Measurements from ENCODE around the gene DNAL4.

The DNAL4 gene

GRCh38 chr22:38789606-38790005, 4.3 kb downstream of the DNAL4 start:
- FAIRE-seq, result no peak
- no peak for DNase-seq (ENCODE audit: extremely low spot score, insufficient read length, low read depth)

- DNase-seq (ENCODE audit: extremely low spot score, insufficient read length, low read depth) (no peak), FAIRE-seq (no peak)
Measured at GRCh38 chr22:38788846-38789245, 5.1 kb downstream of the DNAL4 start.

DNA sequence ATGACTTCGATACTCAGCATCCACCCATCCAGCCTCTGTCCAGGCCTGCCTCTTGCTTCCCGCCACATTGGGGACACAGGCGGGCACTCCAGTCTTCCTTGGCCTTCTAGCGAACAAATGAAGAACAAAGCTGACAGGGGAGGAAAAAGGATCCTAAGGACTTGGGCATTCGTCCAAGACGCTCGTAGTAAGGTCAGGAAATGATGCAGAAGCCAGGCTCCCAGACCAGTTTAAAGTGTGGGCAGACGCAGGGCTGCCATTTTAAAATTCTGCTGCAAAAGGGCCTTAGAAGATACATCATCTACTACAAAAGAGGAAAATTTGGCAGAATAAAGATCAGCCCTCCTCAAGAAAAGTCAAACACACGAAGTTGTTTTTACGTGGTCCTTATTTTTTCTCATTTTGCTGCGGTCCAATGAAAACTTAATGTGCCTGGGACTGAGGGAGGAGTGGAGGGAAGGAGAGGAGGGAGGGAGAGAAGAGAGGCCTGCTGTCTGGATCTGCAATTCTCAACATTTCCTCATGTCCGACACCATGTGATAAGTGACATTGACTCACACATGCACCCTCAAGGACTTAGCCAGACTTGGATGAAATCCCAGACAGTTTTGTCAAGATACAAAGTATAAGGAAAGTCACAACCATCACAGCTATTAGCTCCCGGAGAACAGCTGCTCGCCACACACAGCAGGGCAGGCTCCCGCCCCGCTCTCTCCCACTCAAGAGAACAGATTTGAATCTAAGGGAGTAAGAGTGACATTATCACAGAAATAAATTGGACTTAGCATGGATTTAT, 5.7 kb downstream of the DNAL4 start:
- no peak for DNase-seq (ENCODE audit: extremely low spot score, insufficient read length, low read depth)
- no peak for FAIRE-seq

- no peak for DNase-seq (ENCODE audit: extremely low spot score, insufficient read length, low read depth)
- FAIRE-seq, result no peak
Measured at GRCh38 chr22:38786631-38787030, 7.3 kb downstream of the DNAL4 start.

DNA sequence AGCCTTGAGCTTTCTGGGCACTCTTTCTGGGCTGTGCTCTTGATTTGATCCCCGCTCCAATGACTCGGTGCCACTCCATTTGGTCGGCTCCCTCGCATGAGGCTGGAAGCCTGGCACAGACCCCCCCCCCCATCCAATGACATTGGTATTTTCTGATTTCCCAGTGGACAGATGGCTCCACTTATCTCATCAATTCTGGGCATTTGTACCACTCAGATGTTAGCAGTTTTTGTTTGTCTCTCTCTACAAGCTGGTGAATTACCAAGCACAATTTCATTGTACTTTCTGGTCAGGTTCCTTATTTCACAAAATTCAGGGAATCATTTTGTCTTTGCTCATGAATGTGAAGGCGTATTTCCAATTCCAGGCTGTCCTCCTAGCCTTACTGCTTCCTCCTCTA, 9.1 kb downstream of the DNAL4 start:
- DNase-seq (ENCODE audit: extremely low spot score, insufficient read length, low read depth), result no peak
- no peak for FAIRE-seq

DNA sequence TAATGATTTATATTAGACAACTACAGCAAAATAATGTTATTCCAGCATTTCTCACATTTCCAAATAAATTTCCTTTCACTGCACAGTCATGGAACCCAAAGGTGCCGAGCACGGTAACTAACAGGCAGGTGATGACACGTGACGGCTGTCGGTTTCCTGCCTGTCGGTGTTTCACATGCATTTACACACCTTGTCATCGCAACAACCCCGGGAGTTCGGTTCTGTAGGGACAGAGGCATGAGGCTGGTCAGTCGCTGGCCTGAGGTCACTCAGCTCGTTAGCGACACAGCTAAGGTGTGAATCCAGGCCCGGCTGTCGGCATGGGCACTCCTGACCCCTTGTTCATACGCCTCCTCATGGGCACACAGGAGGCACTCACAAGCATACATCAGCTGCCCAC, 9.9 kb downstream of the DNAL4 start:
- no peak for FAIRE-seq
- DNase-seq (ENCODE audit: extremely low spot score, insufficient read length, low read depth), result no peak

DNA sequence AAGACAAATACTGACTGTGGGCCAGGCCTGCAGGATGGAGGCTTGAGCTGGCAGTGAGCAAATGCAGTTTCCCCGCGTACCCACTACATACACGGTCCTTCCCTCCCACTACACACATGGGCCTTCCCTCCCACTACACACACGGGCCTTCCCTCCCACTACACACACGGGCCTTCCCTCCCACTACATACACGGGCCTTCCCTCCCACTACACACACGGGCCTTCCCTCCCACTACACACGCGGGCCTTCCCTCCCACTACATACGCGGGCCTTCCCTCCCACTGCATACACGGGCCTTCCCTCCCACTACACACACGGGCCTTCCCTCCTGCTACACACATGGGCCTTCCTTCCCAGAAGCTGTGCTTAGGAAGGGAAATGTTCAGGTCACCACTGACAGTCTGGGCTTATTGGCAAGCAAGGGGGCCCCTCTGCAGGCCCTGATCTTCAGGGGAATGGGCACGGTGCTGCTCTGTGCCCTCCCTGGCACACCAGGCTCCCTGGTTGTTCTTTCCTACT, 10.8 kb downstream of the DNAL4 start:
- no peak for FAIRE-seq
- no peak for DNase-seq (ENCODE audit: extremely low spot score, insufficient read length, low read depth)

GRCh38 chr22:38782402-38783094, 11.4 kb downstream of the DNAL4 start:
- FAIRE-seq (no peak), DNase-seq (ENCODE audit: extremely low spot score, insufficient read length, low read depth) (no peak)

- DNase-seq (ENCODE audit: extremely low spot score, insufficient read length, low read depth) (no peak), FAIRE-seq (no peak)
Measured at GRCh38 chr22:38781033-38781432, 12.9 kb downstream of the DNAL4 start.

GRCh38 chr22:38777087-38777671, 16.8 kb downstream of the DNAL4 start:
- DNase-seq (ENCODE audit: extremely low spot score, insufficient read length, low read depth) (no peak), FAIRE-seq (no peak)

GRCh38 chr22:38776086-38776485, 17.9 kb downstream of the DNAL4 start:
- DNase-seq (ENCODE audit: extremely low spot score, insufficient read length, low read depth), result no peak
- no peak for FAIRE-seq

DNA sequence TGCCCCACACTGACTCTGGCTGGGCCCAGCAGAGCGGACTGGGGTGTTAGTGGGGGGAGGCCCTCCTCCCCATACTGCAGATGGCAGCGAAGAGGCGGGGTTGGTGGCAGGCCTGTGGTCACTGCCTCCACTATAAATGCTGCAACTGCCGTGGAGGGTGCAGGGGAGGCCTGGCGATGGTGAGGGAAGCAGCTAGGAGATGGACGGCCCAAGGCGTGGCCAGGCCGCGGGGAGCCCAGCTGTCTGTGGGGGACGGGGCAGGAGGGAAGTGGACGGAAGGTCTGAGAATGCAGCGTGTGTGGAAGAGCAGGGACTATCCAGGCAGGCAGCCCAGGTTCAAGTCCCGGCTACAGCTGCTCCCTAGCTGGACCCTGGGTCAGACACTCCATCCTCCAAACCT, 18.3 kb downstream of the DNAL4 start:
- DNase-seq (ENCODE audit: extremely low spot score, insufficient read length, low read depth) (no peak), FAIRE-seq (no peak)

DNA sequence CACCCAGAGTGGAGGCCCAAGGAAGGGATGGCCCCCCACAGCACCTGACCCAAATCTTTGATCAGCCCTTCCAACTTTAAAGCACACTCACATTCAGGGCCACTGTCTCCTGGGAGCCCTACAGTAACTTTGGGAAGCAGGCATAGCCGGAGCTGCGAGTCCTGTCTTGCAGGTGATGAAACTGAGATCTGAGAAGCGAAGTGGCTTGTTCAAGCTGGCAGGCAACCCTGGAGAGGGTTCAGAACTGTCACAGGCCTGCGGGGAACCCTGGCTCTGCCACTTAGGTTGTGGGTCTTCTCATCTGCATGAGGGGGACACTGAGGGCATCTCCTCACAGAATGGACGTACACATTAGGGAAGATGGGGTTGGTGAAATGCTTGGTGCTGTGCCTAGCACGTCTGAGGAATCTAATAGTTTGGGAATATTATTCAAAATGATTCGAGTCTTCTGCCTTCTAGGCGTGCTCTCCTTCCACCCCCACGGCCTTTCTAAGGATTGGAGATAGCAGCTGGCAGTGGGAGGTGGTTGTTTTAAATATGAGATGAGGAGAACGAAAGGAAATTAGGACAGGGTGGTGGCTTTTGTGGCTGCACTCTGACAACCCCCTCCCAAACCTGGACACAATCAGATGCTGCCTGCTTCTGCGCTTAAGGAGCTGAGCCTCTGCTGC, 19.3 kb downstream of the DNAL4 start:
- DNase-seq (ENCODE audit: extremely low spot score, insufficient read length, low read depth), result no peak
- FAIRE-seq, result no peak

GRCh38 chr22:38773363-38773946, 20.5 kb downstream of the DNAL4 start:
- no peak for DNase-seq (ENCODE audit: extremely low spot score, insufficient read length, low read depth)
- no peak for FAIRE-seq

DNA sequence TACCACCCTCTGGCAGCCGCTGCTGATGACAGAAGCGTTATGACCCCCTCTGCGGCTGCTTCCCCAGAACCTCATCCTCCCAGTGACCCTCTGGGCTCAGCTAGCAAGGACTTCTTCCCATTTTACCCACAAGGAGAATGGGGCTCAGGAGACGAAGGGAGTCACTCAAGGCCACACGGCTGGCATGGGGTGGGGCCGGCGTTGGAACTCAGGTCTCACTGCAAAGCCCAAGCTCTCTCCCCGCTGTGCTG, 21.4 kb downstream of the DNAL4 start:
- FAIRE-seq, result no peak

GRCh38 chr22:38770257-38770949, 23.5 kb downstream of the DNAL4 start:
- no peak for FAIRE-seq

More for the DNA sequence above, 21.4 kb downstream of the DNAL4 start:
- no peak for DNase-seq (ENCODE audit: extremely low spot score, insufficient read length, low read depth)

GRCh38 chr22:38768036-38768435, 25.9 kb downstream of the DNAL4 start:
- no peak for FAIRE-seq

More at GRCh38 chr22:38770257-38770949, 23.5 kb downstream of the DNAL4 start:
- DNase-seq (ENCODE audit: extremely low spot score, insufficient read length, low read depth), result no peak

DNA sequence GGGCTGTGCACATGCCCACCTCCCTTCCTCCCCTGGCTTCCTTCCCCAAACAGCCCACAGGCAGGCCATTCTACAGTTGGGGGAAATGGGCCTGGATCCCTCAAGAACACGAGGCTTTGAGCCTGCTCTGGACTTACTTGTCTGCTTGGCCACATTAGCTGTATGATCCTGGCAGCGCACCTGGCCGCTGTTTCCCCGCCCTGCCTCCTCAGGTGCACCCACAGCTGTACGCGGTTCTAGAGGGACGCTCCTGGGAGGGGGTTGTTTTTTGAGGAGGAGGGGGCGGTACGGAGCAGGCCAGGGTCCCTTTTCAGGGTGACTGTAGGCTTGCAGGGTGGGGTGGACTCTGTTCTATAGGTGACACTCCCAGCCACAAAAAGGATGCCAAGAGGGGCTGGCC, 26.6 kb downstream of the DNAL4 start:
- no peak for FAIRE-seq

More at GRCh38 chr22:38768036-38768435, 25.9 kb downstream of the DNAL4 start:
- DNase-seq (ENCODE audit: extremely low spot score, insufficient read length, low read depth), result no peak

GRCh38 chr22:38766076-38766777, 27.7 kb downstream of the DNAL4 start:
- no peak for FAIRE-seq
- DNase-seq (ENCODE audit: extremely low spot score, insufficient read length, low read depth), result no peak

More for the DNA sequence above, 26.6 kb downstream of the DNAL4 start:
- no peak for DNase-seq (ENCODE audit: extremely low spot score, insufficient read length, low read depth)

Data from GM18507 (cell line).